Measurements from ENCODE around the gene LTBP1.

DNA sequence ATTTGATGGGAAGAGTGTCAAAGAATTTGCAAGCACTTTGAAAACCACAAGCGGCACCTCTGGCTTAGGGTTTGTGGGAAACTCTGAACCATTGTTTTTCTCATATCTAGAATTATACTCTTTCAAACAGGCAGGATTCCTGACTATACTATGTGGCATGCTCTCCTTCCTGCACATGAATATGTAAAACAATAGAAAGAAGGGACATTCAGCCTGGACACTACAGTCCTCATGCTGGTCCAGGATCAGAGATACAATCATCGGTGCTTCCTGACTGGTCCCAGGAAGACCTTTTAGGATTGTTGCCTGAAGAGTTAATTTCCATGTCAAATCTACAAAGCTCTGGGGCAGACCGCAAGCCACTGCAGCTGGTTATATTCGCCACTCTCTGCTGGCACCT, 474.0 kb downstream of the LTBP1 start:
- TF ChIP-seq, protein P1, sequence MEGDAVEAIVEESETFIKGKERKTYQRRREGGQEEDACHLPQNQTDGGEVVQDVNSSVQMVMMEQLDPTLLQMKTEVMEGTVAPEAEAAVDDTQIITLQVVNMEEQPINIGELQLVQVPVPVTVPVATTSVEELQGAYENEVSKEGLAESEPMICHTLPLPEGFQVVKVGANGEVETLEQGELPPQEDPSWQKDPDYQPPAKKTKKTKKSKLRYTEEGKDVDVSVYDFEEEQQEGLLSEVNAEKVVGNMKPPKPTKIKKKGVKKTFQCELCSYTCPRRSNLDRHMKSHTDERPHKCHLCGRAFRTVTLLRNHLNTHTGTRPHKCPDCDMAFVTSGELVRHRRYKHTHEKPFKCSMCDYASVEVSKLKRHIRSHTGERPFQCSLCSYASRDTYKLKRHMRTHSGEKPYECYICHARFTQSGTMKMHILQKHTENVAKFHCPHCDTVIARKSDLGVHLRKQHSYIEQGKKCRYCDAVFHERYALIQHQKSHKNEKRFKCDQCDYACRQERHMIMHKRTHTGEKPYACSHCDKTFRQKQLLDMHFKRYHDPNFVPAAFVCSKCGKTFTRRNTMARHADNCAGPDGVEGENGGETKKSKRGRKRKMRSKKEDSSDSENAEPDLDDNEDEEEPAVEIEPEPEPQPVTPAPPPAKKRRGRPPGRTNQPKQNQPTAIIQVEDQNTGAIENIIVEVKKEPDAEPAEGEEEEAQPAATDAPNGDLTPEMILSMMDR (IDR thresholded peaks at IDR 0.05): no peak
- no peak for TF ChIP-seq POLR2A (IDR thresholded peaks at IDR 0.05)
- TF ChIP-seq EP300 (IDR thresholded peaks at IDR 0.05): no peak

Data from ovary (tissue), 3 donors.